ENCODE measurements around the gene SEPTIN11. TPM values are rescaled to one million over a fixed set of nuclear protein-coding genes. Genes with fewer than 3 reads are reported as not detected.
"Not testable (repeated sequence)": the region's sequence is repeated elsewhere in the genome, so short reads cannot be mapped to it uniquely, and the experiment has no call there.

SEPTIN11 gene
- total RNA-seq, 1 donor from 2014 or later: 4.7 TPM

DNA sequence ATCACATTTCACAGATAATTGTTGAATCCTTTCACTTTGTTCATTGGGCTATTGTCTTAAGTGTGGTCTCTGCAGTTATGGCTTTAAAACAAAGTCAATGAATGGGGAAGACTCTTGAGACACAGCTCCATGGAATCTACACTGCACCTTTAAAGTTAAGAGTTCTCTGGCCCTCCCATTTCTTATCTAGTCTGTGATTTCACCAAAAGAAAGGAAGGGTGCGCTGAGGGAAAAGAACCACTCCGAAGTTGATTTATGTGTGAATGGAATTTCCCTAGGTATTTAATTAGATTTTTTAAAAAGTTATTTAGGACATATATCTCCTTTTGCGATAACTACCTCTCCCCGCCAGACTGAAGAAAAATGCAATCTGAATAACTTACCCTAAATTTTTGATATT is 2.5 kb downstream of the SEPTIN11 start:
- intact Hi-C loops (cut with micrococcal nuclease): no loop called here

DNA sequence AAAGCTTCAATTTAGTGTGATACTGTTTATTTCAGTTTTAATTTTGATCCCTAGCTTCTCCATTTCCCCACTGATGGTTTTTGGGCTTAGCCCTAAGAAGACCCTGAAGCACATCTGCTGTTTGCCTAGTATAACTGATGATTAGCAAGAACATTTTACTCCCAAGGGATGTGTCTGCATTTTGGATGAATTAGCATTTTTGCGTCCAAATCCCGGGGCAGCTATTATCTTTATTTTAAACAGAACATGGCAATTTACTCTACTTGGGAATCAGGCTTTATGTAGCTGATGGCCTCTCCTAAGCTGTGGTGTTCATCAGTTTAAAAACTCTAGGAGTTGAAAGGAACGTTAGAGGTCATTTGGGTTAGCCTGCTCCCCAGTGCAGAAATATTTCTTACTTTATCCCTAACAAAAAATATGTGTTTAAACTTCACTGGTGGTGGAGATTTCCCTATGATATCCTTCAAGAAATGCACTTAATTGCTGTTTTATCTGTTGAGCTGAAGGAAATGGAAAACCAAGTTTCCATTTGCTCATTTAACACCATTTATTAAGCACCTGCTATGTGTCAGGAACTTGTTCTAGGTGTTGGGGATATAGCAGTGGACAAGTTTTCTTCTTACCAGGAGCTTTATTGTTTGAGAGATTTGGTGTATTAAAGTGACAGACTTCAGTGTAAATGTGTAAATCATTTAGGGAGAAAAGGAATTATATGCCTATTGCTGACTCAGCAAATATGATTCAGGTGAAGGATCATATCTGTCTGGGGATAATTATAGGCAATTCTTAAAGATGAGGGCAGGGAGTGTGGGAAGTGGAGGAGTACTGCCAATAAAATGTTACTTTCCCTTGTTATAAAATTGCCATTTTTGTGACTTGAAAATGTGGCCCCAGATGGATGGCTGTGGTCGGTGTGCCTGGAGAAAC is 3.4 kb downstream of the SEPTIN11 start:
- intact Hi-C loops (cut with micrococcal nuclease): no loop called here

DNA sequence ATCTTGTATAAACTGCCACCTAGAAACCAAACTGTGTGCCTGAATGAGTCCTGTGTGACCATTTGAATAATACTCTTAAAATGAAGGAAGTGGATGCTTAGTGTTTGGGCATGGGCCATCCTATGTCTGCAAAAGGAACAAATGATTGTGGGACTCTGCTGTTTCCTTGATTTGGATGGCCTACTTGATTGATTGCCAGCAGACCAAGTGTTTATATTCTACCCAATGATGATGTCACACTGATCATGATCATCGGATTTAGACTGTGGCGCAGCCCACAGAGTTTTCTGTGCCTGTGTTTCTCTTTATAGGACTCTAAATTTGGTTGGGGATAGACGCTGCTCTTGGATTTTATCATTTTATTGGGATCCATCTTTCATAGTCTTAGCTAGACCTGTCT is 4.4 kb downstream of the SEPTIN11 start:
- intact Hi-C loops (cut with micrococcal nuclease): no loop called here

DNA sequence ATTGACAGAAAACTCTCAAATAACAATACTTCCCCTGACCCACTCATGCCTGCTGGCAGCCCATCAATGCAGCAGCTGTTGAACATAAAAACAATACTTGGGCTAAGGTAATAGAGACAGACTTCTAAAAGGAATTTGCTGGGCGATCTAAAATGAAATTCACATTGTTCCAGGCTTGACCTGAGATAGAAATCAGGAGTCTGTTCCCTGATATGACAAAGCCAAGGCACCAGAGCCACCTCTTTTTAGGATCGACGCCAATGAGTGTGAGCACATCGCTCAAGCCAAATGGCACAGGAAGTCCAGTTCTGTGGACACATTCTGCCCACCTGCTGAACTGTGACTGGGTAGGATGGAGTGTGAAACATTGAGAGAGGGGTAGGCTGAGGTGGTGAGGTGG is 4.9 kb downstream of the SEPTIN11 start:
- intact Hi-C loops (cut with micrococcal nuclease): no loop called here

DNA sequence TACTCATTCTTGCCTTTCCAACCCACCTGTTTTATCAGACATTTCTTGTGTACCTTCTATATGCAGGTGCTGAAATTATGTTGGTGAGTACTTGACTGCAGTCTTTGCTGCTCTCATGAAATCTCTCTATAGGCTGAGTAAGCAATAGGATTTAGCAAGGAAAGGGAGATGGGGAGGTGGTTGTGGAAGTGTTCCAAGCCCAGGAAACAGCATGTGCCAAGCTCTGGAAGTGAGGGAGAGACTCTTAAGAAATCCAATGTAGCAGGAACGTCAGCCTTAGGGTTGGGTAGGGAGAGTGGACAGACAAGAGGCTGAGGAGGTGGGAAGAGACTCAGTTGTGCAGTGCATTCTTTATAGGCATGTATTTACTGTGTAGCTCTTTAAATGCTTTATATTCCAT is 5.6 kb downstream of the SEPTIN11 start:
- intact Hi-C loops (cut with micrococcal nuclease): no loop called here

DNA sequence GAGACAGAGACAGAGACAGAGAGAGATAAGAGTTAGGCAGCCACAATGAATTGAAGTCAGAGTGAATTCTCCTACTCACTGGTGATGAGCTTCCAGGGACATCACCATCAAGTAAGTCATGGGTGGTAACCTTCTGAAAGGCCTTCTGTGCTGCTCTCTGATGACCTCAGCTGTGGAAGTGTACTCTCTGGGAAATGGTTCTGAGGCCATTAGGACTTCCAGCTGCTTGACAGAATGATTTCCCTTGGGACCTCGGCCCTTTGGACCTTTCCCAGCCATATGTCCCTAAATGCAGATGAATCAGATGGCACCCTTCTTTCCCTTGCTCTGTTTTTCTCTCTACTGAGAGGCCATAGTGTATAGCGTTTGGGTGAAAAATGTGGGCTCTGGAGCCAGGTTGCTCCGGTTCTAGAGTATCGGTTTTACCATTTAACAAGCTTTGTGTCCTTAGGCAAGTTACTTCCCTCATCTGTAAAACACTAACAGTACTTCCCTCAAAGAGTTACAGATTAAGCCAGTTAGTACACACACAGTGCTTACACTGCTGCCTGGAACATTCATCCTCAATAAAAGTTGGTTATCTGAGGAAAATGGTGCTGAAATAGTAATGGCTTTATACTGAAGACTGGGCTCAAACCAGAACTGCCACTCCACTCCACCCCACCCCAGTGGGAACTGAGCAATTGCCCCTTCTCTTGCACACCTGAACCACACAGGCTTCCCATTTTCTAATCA is 7.6 kb downstream of the SEPTIN11 start:
- intact Hi-C loops (cut with micrococcal nuclease): no loop called here

DNA sequence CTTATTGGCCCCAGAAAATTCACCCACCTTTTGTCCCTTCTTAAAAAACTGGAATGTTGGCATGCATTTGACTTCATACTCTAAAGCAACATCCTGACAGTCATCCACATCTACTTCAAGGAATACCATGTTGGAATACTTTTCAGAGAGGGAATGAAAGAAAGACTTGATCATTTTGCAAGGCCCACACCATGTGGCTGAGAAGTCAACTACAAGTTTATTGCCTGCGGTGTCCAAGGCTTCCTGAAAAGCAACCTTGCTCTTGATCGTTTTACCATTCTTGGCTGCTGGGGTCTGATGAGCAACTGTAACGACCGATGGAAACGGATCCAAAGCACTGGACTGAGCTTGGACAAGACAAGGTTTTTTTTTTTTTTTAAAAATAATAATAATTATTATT is 9.3 kb downstream of the SEPTIN11 start:
- intact Hi-C loops (cut with micrococcal nuclease): no loop called here

DNA sequence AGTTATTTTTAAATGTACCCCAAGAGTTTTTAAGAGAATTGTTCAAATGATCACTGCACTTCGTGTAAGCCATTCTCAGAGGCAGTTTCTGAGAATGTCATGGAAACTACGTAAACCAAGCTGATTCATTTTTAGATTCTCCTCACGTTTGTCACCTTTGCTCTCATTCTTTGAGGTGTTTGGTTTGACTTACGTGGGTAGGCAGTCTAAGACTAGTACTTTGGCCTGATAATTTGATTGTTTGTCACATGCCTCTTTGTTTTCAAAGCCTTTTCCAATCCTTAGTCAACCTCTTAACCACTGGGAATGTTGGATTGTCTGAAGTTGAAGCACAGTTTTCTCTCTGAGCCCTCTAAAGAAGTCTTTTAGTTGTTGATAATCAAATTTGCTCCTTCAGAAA is 10.5 kb downstream of the SEPTIN11 start:
- intact Hi-C loops (cut with micrococcal nuclease): no loop called here

DNA sequence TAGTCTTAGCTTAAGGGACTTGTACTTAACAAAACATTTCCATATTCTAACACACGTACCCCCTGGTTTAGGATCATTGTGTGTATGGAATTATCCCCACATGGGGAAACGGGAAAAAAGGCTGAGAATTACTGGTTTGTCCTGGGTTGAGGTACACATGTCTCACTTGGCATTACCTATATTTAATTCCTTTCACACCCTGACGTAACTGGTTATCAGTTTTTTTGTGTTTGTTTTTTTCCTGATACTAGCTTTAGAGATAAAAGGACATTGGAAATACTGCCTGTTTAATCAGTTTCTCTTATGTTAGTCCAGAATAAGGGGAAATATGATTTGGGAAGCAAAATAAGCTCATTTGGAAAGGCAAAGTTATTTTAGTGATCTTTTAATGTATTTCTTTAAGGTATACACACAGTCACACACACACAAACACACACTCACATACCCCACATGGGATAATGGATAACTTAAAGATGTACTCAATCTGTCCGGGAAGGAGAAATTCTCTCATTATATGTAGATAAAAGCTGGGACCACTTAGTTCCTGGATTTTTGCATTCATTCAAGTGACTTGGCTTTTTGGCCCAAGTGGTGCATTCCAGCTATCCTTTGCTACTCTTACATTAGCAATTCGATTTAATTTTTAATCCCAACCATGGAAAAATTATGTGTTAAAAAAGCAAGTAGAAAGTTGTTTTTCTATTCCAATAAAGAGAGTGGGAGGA is 13.0 kb downstream of the SEPTIN11 start:
- intact Hi-C loops (cut with micrococcal nuclease): no loop called here

DNA sequence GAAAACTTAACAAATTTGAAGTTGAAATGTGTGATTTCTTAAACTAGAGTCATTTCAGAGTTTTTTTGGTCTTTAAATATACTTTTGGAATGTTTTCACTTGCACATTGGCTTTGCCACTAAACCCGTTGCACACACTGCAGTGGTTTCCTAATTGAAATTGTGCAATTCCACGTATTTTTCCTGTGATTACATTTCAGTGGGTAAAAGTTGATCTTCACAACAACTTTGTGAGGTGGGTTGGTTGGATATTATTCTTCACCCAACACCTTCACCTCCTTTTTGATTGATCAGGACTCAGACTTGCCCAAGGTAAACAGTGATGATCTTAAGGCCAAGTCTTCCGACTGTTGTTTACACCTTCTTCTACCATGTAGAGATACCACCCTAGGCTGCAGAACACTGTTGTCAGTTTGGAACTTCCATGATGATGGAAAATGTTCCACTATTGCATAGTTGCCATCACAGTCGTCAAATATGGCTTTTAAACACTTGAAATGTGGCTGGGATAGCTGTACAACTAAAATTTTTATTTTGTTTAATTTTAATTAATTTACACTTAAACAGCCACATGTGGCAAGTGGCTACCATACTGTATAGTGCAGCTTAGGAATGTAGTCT is 13.7 kb downstream of the SEPTIN11 start:
- intact Hi-C loops (cut with micrococcal nuclease): no loop called here

DNA sequence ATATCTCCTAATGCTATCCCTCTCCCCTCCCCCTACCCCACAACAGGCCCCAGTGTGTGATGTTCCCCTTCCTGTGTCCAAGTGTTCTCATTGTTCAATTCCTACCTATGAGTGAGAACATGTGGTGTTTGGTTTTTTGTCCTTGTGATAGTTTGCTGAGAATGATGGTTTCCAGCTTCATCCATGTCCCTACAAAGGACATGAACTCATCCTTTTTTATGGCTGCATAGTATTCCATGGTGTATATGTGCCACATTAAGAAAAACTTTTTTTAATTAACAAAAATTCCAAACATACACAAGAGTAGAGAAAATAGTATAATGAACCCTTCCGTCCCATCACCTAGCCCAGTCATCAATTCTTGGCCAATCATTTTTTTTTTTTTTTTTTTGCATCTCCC is 14.4 kb downstream of the SEPTIN11 start:
- intact Hi-C loops (cut with micrococcal nuclease): not testable (repeated sequence)

DNA sequence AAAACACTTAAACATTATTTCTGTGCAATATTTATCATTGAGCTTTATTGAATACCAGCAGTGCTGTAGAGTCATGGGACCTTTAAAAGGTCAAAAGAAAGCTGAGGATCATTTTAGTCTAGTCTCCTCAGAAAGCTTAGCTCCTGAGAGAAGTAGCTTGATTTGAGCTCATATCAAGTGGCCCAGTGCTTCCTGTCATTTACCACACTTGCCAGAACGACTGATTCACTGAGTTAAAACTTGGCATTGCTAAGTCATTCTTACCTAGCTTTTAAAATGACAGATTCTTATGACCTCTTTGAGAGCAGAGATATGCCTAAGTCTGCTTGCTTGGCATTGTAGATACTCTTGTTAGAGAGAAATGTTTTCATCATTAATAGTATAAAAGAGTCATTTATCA is 15.2 kb downstream of the SEPTIN11 start:
- intact Hi-C loops (cut with micrococcal nuclease): no loop called here

DNA sequence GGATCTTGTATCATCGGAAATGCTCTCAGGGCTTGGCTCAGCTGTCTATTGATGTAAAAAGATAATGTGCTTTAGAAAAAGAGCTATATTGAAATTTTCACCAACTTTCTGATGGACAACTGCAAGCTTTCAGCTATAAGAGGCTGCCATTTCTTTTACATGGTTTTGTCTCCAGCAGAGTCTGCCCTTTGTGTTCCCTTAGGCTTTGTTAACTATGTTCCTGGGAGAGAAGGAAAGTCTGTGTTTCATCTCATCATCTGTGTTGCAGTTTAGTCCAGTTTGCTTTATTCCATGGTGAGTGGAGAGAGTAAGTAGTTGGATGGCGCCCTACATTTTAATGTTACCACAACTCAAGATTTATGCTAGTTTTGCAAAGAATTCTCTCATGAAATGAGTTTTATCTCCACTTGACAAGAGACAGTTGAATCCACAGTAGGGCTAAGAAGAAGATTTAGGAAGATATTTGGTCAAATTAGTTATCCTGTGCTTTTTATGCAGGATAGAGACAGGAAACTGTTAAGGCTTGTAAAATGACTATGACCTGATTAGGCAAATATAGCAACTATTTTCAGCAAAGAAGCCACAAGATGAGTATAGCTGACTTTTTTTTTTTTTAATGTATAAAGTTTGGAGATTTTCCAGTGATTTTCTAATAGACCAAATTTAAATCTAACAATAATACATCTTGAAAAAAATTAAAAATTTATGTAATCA is 16.5 kb downstream of the SEPTIN11 start:
- intact Hi-C loops (cut with micrococcal nuclease): no loop called here

DNA sequence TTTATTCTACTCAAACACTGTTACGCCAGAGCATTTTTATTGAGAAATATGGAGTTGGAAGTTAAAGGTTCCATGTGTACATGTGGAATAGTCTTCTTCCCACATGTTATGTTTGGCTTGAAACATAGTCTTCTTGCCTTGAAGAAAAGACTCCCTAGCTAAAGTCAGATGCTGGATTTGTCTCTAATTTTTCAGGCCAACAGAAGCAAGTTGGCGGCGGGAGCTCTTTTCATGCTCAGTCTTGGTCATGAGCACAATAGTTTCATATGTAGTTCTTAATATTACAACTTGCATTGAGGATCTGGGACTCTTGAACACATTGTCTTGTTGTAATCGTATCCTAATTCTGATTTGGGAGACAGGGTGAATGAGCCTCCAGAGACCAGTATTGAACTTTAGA is 19.4 kb downstream of the SEPTIN11 start:
- intact Hi-C loops (cut with micrococcal nuclease): no loop called here

DNA sequence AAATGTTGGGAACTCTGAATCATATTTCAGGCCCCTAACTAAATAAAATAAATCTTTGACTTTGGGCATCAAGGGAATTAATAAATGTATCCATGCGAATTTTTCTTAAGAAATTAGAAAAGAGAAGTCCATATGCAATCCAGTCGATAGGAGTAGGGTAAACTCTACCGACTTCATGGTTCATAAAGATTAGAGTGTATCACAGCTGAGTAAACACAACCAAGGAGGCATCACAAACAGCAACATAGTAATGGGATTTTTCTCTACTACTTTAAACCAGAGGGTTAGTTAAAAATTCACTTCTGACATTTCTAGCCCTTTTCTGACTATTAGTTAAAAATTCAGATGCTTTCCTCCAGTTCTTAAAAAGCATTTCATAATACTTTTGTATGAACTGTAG is 19.9 kb downstream of the SEPTIN11 start:
- intact Hi-C loops (cut with micrococcal nuclease): no loop called here

DNA sequence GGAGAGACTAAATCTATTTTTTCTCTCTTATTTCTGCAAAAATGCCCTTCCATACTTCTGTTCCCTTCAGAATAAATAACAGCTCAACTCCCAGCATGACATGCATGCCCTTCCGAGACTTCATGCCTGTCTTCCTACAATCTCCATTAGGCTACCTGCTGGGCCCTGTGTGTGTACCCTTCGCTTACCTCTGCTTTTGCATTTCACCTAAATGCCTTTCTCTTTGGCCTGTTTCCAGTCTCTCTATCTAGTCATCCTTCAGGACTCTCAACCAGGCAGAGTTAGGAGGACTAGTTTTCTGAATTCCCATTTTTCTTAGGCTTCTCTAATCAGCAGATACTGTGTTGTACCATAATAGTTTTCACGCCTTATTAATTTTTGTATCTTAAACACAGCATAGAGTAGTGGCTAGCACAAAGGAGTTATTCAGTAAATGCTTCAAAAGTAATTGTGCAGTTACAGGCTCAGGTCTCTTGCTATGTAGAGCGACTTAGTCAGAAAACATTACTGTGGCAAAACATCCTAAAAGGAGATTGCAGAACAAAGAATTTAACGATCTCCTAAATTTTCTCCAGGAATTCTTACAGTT is 20.5 kb downstream of the SEPTIN11 start:
- intact Hi-C loops (cut with micrococcal nuclease): no loop called here

DNA sequence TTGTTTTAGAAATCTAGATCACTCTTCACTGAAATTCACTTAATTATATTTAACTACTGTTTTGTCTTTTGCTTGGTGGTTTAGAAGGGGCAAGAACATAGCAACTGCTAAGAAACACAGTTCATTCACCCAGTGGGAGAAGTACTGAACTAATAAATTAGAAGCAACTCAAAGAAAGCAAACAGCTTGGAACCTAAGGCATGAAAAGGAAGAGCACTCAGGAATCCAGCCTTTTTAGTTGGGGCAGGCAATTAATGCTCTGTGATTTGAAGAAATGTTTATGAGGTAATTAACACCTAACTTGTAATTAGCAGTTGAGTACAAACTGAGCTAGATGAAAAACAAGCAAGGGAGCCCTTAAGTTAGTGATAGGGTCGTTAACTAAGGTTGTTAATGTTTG is 22.8 kb downstream of the SEPTIN11 start:
- intact Hi-C loops (cut with micrococcal nuclease): no loop called here

DNA sequence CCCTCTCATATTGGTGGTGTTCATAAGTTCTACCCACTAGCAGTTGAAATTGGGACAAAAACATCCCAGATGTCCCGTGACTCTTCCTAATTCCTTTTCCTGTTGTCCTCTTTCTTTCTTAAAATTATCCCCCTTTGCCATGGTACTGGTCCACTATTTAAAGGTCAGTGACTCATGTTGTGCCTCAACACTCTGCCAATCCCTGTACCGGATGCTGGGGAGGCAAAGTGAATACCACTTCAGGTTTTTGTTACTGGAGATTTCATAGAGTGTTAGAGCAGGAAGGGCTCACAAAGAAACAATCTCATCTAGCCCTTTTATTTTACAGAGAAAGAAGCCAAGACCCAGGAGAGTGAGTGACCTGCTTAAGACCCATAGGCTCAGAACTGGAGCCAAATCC is 24.6 kb downstream of the SEPTIN11 start:
- intact Hi-C loops (cut with micrococcal nuclease): no loop called here

DNA sequence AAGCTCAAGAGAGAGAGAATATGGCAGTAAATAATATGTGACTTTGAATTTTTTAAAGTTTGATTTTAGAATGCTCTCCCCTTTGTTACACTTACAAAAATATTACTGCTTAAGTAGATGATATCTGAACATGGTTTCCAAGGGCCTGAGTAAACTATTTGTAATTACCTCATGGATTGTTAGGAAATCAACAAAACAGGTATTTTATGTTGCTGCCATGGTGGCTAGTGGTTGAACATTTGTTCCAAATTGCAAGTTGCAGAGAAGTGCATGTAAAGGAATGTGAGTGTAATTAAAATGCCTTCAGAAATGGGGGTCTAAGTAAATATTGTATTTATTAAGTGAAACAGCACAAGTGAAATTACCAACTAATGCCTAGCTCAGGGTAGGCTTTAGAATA is 27.6 kb downstream of the SEPTIN11 start:
- intact Hi-C loops (cut with micrococcal nuclease): no loop called here

DNA sequence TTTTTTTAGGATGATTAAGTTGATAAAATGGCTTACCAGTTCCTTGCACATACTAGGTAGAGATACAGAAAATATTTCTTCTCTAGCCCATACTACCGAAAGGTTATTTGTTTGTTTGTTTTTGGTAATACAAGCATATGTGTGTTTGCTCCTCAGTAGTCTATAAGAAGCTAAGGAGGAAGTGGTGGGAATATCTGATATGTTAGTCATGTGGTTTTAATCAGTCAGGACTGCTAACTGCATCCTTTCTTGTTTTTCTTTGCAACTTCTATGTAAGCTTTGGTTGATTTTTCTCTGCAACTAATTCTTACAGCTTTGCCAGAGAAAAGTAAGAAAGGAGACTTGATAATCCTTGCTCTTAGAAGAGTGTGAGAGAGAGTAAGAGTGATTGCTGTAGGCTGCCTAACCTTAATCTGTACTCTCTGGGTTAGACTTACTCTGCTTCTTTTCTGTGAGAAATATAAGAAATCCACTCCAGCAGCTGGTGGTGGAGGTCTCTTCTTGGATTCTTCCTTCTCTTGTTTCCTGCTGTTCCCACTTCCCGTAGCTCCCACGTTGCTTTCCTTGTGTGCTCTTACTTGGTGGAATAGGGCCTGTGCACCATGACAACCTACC is 28.3 kb downstream of the SEPTIN11 start:
- intact Hi-C loops (cut with micrococcal nuclease): no loop called here

All from T-helper 2 cell treated with Interferon-gamma antibody and Interleukin-4, amounts not matched to agents 100 ng/mL and 5 ng/mL, for 36 hours (primary cell).